B cell (primary cell): ENCODE results near the gene SNRNP70. TPM values are rescaled to one million over a fixed set of nuclear protein-coding genes. Genes with fewer than 3 reads are reported as not detected.

ENCODE experiments used
- ATAC-seq: fragments of 200-7000 bp; cut with Tn5 transposase; one replicate; pipeline ENCODE4 v1.10.0; 2021; ENCODE audit warnings: low read depth, mild to moderate bottlenecking, moderate number of reproducible peaks, moderate library complexity
- CTCF ChIA-PET: fragments of 350-600 bp; sonication (Branson Sonifier 250); formaldehyde crosslinking; loops from one replicate; lab custom pipeline; 2021; ENCODE audit warnings: antibody characterized with exemption, inconsistent platforms; lab: Charles Lee
- POLR2A ChIA-PET: fragments of 350-600 bp; sonication (Branson Sonifier 250); formaldehyde crosslinking; loops from one replicate; lab custom pipeline; 2021; ENCODE audit warnings: antibody characterized with exemption; lab: Charles Lee
- DNase-seq: peaks from one replicate; pipeline ENCODE4 v3.0.0; 2013
- H2AFZ ChIP-seq: 2 replicates; pipeline ENCODE4 v1.6.1; 2012; ENCODE audit warnings: mild to moderate bottlenecking, low read depth, low read length; ENCODE audit not compliant: insufficient read depth, poor library complexity, severe bottlenecking
- H3K27ac ChIP-seq, 2 donors: 1 replicate in 1 of 2; 2 replicates in 1 of 2; pipeline ENCODE4 v1.5.1; 2012 to 2013; ENCODE audit warnings: low read length in 2 of 2, mild to moderate bottlenecking in 2 of 2, moderate library complexity in 1 of 2
- H3K27me3 ChIP-seq, 4 experiments: fragments of 200-600 bp in 1 of 4; sonication (generic) in 1 of 4; replicated peaks in 1 of 4; 1 replicate in 2 of 4; 2 replicates in 2 of 4; pipeline versions ENCODE4 v1.6.1 to v1.7.0; 2013 to 2016; ENCODE audit warnings: low read length in 3 of 4, mild to moderate bottlenecking in 2 of 4, mixed read lengths in 1 of 4, moderate library complexity in 1 of 4; ENCODE audit not compliant: insufficient read depth in 4 of 4, control insufficient read depth in 3 of 4; ENCODE audit errors: control extremely low read depth in 1 of 4
- H3K36me3 ChIP-seq, 2 experiments: replicated peaks in 1 of 2; 1 replicate in 1 of 2; 2 replicates in 1 of 2; pipeline versions ENCODE4 v1.6.1 to v1.7.1; 2013; ENCODE audit warnings: low read length in 1 of 2; ENCODE audit not compliant: insufficient read depth in 2 of 2, control insufficient read depth in 1 of 2; ENCODE audit errors: control extremely low read depth in 1 of 2, extremely low read depth in 1 of 2
- H3K4me1 ChIP-seq, 2 donors: fragments of 200-600 bp in 1 of 2; sonication (generic) in 1 of 2; 1 replicate in 1 of 2; 2 replicates in 1 of 2; pipeline versions ENCODE4 v1.5.1 to v1.6.1; 2013 to 2017; ENCODE audit warnings: low read length in 2 of 2; ENCODE audit not compliant: control insufficient read depth in 2 of 2, insufficient read depth in 2 of 2
- H3K4me2 ChIP-seq: replicated peaks from 2 replicates; pipeline ENCODE3; 2012; ENCODE audit warnings: mild to moderate bottlenecking, low read depth, low read length; ENCODE audit not compliant: poor library complexity, severe bottlenecking
- H3K4me3 ChIP-seq, 5 experiments: fragments of 200-600 bp in 1 of 5; sonication (generic) in 1 of 5; 1 replicate in 3 of 5; 2 replicates in 2 of 5; pipeline versions ENCODE4 v1.5.1 to v1.7.0; 2011 to 2016; ENCODE audit warnings: low read length in 4 of 5, mild to moderate bottlenecking in 4 of 5, low read depth in 2 of 5, control low read depth in 1 of 5, moderate library complexity in 1 of 5; ENCODE audit not compliant: insufficient read depth in 1 of 5; ENCODE audit errors: control extremely low read depth in 1 of 5, extremely low read depth in 1 of 5
- H3K79me2 ChIP-seq: fragments of 200-600 bp; sonication (generic); one replicate; pipeline ENCODE4 v1.6.0; 2016; ENCODE audit warnings: low read length; ENCODE audit not compliant: control insufficient read depth, insufficient read depth
- H3K9ac ChIP-seq: fragments of 200-600 bp; sonication (generic); 2 replicates; pipeline ENCODE4 v1.6.1; 2017; ENCODE audit warnings: mild to moderate bottlenecking, low read length, moderate library complexity
- H3K9me3 ChIP-seq, 3 donors: one replicate each; pipeline versions ENCODE4 v1.6.1 to v1.7.1; 2013; ENCODE audit warnings: low read length in 2 of 3; ENCODE audit not compliant: control insufficient read depth in 2 of 3, insufficient read depth in 1 of 3; ENCODE audit errors: control extremely low read depth in 1 of 3
- H4K20me1 ChIP-seq: 2 replicates; pipeline ENCODE4 v1.6.0; 2012; ENCODE audit warnings: mild to moderate bottlenecking, low read length; ENCODE audit not compliant: insufficient read depth, control insufficient read depth, poor library complexity, severe bottlenecking
- H3K27ac Mint-ChIP-seq: one replicate; pipeline ENCODE4 v1.8.0; 2021; ENCODE audit warnings: mixed read lengths
- H3K27me3 Mint-ChIP-seq: one replicate; pipeline ENCODE4 v1.8.0; 2021; ENCODE audit warnings: mixed read lengths
- H3K4me1 Mint-ChIP-seq: one replicate; pipeline ENCODE4 v1.8.0; 2021; ENCODE audit warnings: mixed read lengths
- H3K4me3 Mint-ChIP-seq: one replicate; pipeline ENCODE4 v1.8.0; 2021; ENCODE audit warnings: mixed read lengths
- H3K9me3 Mint-ChIP-seq: one replicate; pipeline ENCODE4 v1.8.0; 2022; ENCODE audit warnings: mixed read lengths; ENCODE audit not compliant: insufficient read depth
- CTCF ChIP-seq: fragments of 200-600 bp; IDR thresholded peaks from one replicate; pipeline ENCODE4 v1.8.0; 2022; ENCODE audit warnings: antibody characterized with exemption, mild to moderate bottlenecking
- EZH2 ChIP-seq: IDR thresholded peaks from 2 replicates; pipeline ENCODE4 v1.6.1; 2012; ENCODE audit warnings: borderline replicate concordance, low read depth, mild to moderate bottlenecking, moderate library complexity, low read length; ENCODE audit not compliant: insufficient read depth, poor library complexity, severe bottlenecking
- WGBS: methylation state at CpG from one replicate; pipeline ENCODE4 v1.1.5; 2013; ENCODE audit warnings: missing lambda C conversion rate; ENCODE audit not compliant: insufficient coverage; 5-methylcytosine and 5-hydroxymethylcytosine counted together
- intact Hi-C: fragments of 100-400 bp; cut with micrococcal nuclease; formaldehyde crosslinking; loops from one replicate; pipeline ENCODE4 v1.10.0; 2022
- polyA plus RNA-seq: library from polyadenylated mRNA; depleted of rRNA; stranded (reverse); fragments of >200 nt; gene quantifications from 2 replicates; pipeline ENCODE4 v1.2.3, GENCODE V29; 2012
- total RNA-seq, 2 donors: library from RNA; stranded (reverse); fragments of 120-200 nt in 1 of 2; gene quantifications; 1 replicate in 1 of 2; 2 replicates in 1 of 2; pipeline versions ENCODE4 v1.2.3 to v1.2.4, GENCODE V29; 2013 to 2022

SNRNP70 gene
- total and polyA plus RNA-seq, 2 donors (not counting 1 experiment from before 2014, with no cell fraction given): 598 to 954 TPM

GRCh38 chr19:49128545-49129237, 43.4 kb downstream of the SNRNP70 start:
- Histone ChIP-seq H2AFZ (peak overlapping the region; percentile 86), H3K9me3 (peaks cover 0 to 20% (median 0%) of the 10 kb centered on the region in 3 donors), H3K9ac (peak overlapping the region; percentile 54), H3K79me2 (no peaks in the 10 kb centered on the region), H3K4me3 (peak overlapping the region in 4 of 5 experiments; percentile 26 to 71 (median 51)), H4K20me1 (no peaks in the 10 kb centered on the region), H3K4me2 (peak overlapping the region; percentile 90), H3K27me3 (peaks cover 0 to 7% (median 2%) of the 10 kb centered on the region in 4 experiments), H3K36me3 (no peaks in the 10 kb centered on the region), H3K27ac (no peak overlapping the region), H3K4me1 (peaks cover 12 to 17% of the 10 kb centered on the region in 2 donors)
- ATAC-seq: no peak
- ChIA-PET CTCF (interaction anchor here (1.0 to 2.4 kb wide), 6 partner anchors 15 to 170 kb away, joined by 4 to 14 read pairs (median 5); partner anchors contain the start of gene LIN7B), POLR2A (interaction anchor here (1.0 to 1.2 kb wide), 3 partner anchors 9 to 14 kb away, joined by 4 to 9 read pairs (median 5); partner anchors contain the start of genes LIN7B and PPFIA3)
- DNase-seq: no peak
- H3K4me3 Mint-ChIP-seq: peak overlapping the region; percentile 85
- H3K27me3 Mint-ChIP-seq: peaks cover 6% of the 10 kb centered on the region
- no peak overlapping the region for H3K27ac Mint-ChIP-seq
- H3K4me1 Mint-ChIP-seq: peaks cover 21% of the 10 kb centered on the region
- intact Hi-C loops: loop anchor here (1.0 to 5.0 kb wide), 5 partner anchors 9 to 679 kb away; partner anchors contain the start of genes C19orf73, LIN7B, PPFIA3 and SNRNP70
- TF ChIP-seq EZH2 (no peak), CTCF (no peak)
- WGBS: 72% methylated on average over 15 of the region's 15 CpGs
- H3K9me3 Mint-ChIP-seq: no peaks in the 10 kb centered on the region

- TF ChIP-seq CTCF (no peak), EZH2 (no peak)
- no peaks in the 10 kb centered on the region for H3K36me3 ChIP-seq
- Mint-ChIP-seq H3K27me3 (peaks cover 12% of the 10 kb centered on the region), H3K4me3 (peak overlapping the region; percentile 85), H3K27ac (no peak overlapping the region), H3K9me3 (no peaks in the 10 kb centered on the region), H3K4me1 (peaks cover 22% of the 10 kb centered on the region)
- no peaks in the 10 kb centered on the region for H4K20me1 ChIP-seq
- CTCF ChIA-PET: interaction anchor here (0.5 to 1.7 kb wide), 5 partner anchors 15 to 31 kb away, joined by 3 to 6 read pairs (median 4); partner anchors contain the start of gene LIN7B
- H3K4me1 ChIP-seq: peaks cover 15 to 22% of the 10 kb centered on the region in 2 donors
- ATAC-seq (no peak), DNase-seq (no peak)
- intact Hi-C loops: loop anchor here (2.0 to 5.0 kb wide), 2 partner anchors 16 to 678 kb away; no protein-coding TSS in a partner anchor
- H3K27me3 ChIP-seq: peaks cover 0 to 12% (median 4%) of the 10 kb centered on the region in 4 experiments
- no peak overlapping the region for H2AFZ ChIP-seq
- WGBS: 73% methylated on average over 16 of the region's 16 CpGs
- no peak overlapping the region for H3K9ac ChIP-seq
- no peaks in the 10 kb centered on the region for H3K79me2 ChIP-seq
- no peak overlapping the region for H3K4me3 ChIP-seq
- H3K9me3 ChIP-seq: peaks cover 0 to 25% (median 2%) of the 10 kb centered on the region in 3 donors
- H3K4me2 ChIP-seq: no peak overlapping the region
- no peak overlapping the region for H3K27ac ChIP-seq
- POLR2A ChIA-PET: no interaction called here
These were observed 44.0 kb downstream of the SNRNP70 start for GRCh38 chr19:49129238-49129583.
